GM21528 (cell line): Measurements from ENCODE around the gene RIMBP2.

ENCODE experiments used
- ATAC-seq: cut with Tn5 transposase; IDR thresholded peaks from one replicate; pipeline ENCODE4 v1.9.1; 2021; ENCODE audit warnings: mild to moderate bottlenecking, moderate library complexity; ENCODE audit not compliant: unreplicated experiment, low FRiP score

Gene RIMBP2

DNA sequence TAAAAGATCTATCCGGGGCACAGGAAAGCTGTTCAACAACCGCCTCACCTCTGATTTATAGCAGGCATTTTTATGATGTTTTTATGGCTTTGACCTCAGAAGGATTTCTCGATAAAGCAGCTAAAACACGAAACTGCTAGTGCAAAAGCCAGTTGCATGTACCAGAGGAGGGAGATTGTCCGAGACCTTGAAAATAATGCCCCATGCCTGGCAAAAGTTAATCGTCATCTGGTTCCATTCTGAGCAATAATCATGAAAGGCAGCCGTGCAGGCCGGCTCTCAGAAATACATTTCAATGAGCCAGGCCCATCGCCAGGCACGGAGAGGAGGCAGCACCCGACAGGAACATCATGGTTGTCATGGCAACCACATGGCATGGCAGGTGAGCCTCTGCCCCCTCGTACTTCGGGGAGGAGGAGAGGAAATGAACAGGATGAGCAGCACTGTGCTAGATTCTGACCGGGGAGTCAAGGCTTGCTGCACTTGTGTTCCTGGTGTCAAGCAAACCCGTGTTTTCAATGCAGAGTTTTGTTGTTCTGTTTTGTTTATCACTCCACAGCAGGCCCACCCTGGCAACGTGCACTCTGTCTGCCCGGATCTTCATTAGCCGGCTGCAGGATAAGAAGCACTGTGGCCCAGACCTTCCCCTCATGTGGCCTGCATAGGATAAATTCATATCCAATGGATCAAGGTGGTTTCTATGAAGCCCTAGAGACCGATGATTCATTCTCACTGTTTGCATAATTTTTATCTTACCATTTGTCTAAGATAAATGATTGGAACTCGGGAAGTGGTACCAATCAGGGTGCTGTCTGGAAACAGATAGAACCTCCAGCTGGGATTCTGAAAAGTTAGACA, 160.2 kb downstream of the RIMBP2 start:
- no peak for ATAC-seq

DNA sequence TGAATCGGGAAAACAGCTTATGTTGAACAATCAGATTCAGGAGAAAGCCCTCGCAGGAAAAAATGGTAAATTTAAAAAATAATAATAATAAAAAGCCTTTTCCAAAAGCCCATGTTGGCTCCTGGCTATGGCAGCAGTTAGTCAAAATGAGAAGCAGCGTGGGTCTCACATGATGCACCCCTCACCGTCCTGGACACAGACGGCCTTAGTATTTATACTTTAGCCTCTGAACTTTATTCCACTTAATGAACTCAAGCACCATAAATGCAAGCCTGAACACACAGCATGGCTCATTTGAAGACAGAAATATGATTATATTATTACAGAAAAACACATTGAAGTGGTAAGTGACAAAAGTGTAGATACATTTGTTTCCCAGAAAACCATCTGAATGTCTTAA, 160.9 kb downstream of the RIMBP2 start:
- no peak for ATAC-seq

DNA sequence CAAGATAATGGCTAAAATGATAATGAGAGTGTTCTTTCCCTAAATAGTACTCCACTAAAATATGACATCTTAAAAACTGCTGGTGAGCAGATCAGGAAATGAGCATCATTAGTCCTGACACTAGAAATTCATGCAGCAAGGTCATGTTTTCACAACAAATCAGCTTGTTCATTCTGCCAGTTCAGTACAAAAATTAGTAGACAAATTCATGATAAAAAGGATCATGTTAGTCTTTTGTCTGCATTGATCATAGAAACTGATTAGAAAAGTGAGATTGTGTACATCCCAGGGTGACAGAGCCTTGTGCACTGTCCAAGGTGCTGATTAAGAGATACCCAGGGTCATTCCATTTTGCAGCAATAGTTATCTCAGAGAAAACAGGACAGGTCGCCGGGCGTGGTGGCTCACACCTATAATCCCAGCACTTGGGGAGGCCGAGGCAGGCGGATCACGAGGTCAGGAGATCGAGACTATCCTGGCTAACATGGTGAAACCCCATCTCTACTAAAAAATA, 163.6 kb downstream of the RIMBP2 start:
- no peak for ATAC-seq

DNA sequence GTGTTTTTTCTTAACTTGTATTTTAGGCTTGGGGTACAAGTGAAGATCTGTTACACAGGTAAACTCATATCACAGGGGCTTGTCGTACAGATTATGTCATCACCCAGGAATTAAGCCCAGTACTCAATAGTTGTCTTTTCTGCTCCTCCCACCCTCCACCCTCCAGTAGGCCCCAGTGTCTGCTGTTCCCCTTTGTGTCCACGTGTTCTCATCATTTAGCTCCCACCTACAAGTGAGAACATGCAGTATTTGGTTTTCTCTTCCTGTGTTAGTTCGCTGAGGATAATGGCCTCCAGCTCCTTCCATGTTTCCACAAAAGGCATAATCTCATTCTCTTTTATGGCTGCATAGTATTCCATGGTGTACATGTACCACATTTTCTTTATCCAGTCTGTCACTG, 166.7 kb downstream of the RIMBP2 start:
- ATAC-seq, result no peak

DNA sequence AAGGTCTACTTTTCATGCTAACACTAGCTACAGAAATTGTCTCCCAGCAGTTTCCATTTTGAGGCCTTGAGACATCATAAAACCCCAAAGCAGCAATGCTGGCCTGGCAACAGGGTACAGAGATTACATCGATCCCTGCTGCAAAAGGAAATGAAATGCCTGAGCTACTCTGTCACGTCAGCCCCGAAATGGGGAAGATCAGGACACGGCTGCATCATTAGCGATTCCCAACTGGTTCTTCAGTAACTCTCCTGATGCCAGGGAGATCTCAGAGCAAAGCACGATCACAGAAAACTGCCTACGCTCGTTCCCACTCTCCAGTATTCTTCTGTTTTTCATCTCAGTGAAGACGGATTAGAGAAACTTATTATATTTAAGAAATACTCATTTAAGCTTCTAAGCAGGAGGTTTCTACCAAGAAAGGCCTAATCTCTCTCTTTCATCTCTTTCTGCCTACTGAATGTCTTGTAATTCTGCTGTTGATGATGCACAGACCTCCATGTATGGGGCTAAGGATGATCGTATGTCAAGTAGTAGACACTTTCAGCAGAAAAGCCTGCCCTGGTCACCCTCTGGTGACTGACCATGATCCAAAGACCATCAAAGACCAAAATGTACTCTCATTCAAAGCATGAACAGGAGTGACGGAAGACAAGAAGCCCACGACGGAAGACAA, 168.5 kb downstream of the RIMBP2 start:
- no peak for ATAC-seq

DNA sequence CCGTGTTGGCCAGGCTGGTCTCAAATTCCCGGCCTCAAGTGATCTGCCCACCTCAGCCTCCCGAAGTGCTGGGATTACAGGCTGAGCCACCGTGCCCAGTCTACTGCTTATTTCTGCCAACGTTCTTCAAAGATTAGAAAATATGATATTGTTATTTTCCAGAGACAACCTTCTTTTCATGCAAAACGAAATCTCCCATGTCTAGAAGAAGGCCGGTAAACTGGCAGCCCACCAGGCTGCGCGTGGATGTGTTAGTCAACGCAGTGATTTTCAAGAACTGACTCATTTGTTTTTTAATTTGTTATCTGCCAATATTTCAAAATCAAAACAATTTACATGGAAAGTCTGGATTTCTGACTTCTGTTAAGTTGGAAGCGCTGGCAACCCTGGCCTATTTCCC, 169.6 kb downstream of the RIMBP2 start:
- ATAC-seq, result no peak

DNA sequence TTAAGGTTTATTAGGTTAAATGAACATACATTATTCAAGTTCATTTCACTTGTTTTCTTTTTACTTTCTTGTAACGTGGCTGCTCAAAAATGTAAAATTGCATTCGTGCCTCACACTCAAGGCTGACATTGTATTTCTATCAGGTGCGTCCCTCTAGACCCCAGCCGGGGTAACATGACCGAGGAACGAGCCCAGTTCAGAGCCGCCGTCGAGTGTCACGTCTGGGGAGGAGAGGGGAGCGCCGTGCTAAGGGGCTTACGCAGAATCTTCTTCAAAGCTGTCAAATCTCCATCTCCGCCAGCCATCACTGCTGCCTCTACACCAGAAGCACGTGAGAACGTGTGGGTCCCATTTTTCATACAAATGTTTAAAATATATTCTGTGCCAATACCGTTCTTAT, 170.6 kb downstream of the RIMBP2 start:
- no peak for ATAC-seq

DNA sequence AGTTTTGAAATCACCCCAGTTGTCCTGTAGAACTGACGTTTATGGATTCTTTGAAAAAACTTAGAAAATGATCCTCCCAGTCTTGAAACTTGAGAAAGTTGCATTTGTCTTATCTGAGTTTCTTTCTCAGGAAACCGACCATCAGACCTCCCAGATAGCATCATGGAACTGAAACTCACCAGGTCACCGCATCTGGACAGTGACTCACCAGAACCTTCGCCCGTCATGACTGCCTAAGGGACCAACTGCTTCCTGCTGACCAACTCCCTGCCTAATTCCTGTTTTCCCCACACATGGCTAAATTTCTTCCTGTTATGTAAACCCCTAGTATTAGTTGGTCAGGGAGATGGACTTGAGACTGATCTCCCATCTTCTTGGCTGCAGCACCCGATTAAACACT, 175.7 kb downstream of the RIMBP2 start:
- ATAC-seq, result no peak

DNA sequence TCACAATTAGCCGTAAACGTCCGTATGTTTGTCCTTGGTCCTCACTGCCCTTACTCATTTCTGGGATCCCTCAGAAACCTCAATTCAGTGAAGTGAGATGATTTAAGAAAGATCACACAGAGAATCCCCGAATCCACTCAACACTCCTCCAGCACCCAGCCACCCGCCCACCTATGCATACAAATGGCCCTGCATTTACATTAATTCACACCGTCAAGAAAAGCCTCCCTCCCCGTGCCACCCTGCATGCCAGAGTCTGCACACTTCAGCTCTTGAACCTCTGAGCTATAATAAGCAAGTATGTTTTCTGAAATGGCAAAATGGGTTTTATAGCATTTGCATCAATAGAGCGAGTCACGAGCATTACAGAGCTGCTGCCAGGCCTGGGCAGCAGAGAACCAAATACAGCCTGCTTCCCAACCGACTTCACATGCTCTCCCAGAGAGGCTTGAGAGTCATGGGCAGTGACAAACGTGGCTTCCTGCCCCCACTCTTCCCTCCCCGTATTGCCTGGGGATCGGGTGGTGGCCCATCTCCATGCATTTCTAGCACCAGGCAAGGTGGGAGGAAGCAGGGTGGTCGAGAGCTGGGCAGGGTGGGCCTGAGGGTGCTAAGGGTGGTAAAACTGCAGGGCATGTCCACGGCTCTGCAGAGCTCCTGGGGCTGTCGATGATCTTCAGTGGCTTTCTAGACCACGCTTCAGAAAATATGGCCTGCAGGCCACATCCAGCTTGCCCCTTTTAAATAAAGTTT, 177.6 kb downstream of the RIMBP2 start:
- no peak for ATAC-seq

DNA sequence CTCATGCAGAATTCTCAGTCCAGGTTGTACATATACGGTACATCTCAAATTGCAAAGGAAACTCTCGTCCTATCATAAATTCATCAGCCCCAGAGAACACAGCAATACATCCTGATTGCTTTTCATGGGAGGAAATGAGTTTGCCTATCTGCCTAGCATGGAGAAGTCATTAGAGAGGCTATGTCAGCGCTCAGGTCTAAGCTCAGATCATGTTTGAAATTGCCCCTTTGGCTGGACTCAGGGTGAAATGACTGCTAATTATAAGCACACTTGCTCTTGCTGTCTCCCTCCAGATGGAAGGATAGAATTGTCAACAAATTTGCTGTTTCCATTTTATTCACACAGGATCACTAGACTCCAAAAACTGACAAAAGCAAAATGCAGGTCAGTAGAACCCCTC, 178.4 kb downstream of the RIMBP2 start:
- no peak for ATAC-seq

DNA sequence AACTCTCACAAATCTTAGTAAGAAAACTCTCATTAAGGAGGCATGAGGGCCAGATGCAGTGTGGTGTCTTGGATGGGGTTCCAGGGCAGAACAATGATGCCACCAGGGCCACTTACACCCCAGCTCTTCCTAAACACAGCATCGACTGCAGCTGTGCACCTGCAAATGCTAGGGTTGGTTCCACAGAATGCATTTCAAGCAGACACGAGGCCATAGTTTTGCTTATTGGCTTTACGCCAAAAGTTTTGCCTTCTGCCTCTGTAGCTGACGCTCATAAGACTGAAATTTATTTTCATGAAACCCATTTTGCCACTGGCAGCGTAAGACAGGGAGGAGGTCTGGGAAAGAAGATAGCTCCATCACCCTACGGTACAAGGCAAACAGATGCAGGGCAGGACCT, 179.0 kb downstream of the RIMBP2 start:
- no peak for ATAC-seq

DNA sequence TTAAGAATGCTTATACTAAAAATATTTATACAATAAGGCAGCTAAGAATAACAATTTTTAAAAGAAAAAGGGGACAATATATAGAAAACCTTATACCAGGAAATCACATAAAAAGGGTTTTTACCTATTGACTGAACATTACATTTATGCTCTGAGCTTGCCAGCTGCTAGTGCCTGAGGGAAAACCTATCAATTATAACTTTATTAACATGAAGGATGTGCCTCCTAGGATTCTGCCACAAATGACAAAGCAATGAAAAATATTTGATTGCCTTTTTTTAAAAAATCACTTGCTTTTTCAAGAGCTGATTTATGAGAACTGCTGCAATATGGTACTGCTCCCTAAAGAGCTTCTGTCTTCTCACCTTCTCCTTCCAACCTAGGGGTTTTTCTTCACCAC, 185.7 kb downstream of the RIMBP2 start:
- ATAC-seq, result no peak

DNA sequence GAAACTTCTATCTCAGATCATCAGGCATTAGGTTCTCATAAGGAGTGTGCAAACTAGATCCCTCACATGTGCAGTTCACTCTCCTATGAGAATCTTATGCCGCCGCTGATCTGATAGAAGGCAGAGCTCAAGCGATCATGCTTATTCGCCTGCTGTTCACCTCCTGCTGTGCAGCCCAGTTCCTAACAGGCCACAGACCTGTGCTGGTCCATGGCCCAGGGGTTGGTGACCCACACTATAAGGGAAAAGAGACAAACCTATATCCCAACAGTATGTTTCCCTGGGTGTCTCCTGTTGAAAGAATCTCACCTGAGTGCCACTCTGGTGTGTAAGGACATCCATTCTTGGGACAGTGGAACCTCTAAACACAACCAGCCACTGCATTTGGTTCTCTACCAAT, 186.3 kb downstream of the RIMBP2 start:
- ATAC-seq, result no peak

DNA sequence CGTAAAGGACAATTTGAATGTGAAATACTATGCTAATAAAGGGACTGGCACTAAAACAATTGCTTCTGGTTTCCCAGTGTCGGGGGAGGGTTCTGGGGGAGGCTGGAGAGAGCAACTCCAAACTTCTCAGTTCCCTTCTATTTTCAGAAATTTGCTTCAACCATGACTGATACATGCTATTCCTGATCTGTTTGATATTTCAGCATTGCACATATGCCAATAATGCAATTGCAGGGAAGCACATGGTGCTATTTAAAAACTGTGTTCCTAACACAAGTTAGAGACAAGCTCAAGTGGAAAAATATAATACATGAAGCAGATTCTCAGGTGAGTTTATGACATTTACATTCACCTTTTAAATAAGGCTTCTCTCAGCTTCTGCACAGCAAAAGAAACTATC, 188.9 kb downstream of the RIMBP2 start:
- no peak for ATAC-seq

DNA sequence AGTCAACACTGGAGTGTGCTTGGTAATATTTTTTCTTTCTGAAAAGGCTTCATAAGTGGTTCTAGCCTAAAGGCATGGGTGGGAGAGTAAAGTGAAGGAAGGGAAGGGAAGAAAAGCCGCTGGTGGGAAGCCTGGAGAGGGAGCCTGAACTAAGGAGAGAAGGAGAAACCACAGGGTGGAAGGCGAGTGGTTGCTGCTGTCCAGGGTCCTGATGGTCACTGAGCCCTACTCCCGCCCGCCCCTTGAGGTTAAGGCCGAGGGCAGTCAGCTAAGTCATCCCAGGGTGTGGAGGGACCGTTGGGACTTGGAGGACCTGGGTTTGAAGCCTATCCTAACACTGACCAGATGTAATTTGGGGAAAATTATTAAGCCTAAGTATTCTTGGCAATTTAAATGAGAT, 189.3 kb downstream of the RIMBP2 start:
- no peak for ATAC-seq

DNA sequence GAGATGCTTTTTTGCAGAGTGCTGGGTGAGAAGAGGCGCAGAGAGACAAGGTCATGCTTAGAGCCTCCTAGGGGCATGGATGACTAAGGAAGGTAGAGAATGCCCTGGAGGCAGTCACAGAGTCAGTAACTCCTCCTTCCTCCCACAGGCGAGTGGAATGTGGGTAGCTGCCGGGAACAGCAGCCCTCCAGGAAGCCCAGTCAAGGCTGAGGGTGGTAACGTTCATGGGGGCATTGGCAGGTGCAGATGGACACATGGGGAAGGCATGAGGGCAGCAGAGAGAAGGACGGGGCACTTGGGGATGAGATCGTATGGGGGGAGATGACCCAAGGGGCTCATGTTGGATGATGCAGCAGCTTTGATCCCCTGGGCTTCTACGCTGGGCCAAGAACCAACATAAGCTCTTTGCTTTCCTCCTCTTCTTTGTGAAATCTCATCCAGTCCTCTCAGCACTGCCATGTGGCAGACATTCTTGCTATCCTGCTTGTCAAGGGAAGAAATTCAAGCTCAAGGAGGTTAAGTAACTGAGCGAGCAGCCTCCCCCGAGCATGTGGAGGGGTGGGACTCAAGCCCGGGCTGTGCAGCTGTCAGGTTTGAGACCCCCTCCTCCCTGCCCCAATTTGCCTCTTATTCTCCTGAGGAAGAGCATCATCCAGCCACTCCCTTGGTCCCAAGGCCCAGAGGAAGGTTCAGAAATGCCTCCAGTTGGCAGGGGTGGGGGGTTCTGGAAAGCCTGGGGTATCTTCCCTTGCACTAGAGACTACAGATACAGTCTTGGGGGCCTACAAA, 190.5 kb downstream of the RIMBP2 start:
- ATAC-seq, result no peak

DNA sequence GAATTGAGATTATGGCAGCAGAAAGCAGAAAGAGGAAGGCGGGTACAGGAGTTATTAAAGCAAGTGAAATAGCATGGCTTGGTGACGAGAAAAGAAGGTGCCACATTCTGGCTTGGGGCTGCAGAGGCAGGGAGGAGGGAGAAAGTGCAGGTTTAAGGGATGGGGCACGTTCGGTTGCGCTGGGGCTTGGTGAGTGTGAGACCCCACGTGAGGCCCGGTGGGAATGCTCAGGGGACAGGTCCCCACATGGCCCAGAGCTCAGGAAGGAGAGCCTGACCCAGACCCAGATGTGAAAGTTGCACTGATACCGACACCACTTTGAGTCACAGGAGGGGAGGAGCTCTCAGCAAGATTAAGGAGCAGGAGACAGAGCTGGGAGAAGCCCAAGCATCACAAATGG, 191.3 kb downstream of the RIMBP2 start:
- ATAC-seq, result no peak

DNA sequence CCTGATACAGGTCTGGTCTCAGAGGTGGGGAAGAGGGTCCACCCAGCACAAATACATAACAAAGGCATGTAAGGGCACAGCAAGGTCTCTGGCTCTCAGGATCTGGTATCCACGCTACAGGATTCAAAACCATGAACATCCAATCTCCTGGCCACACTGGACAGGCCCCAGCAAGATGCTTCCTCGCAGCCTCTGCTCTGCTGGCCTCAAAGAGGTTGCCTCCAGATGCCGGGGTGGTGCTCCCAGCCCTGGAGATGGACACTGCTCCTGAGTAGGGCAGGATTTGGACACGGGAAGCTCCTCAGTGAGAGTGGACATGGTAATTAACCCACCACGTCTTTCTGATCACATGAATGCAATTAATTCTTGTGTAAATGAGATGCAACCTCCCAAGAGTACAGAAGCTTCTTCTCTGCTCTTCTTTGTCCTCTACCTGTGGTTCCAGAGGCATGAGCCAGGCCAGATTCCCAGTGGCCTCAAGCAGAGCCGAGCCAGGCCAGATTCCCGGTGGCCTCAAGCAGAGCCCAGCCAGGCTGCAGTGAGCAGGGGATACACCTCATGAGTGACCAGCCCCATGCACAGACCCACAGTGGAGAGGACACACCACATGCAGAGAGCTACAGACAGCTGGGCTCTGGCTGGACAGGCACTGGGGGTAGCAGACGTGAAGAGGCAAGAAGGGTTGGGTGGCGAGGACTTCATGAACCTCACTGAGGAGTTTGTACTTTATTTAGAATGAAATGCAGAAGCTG, 192.1 kb downstream of the RIMBP2 start:
- ATAC-seq, result no peak

DNA sequence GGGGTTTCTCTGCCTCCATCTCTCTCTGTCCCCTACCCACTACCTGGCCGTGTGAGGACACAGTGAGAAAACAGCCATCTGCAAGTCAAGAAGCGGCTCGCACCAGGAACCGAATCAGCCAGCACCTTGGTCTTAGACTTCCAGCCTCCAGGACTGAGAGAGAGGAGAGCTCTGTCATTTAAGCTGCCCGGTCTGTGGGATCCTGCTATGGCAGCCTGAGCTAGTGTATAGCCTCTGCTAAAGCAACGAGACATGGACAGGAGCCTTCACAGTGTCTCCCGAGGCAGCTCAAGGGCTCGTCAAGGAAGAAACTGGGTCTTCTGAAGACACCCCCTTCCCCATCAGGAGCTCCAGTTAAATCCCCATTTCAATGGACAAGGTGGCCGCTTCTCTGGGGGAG, 192.9 kb downstream of the RIMBP2 start:
- no peak for ATAC-seq
